Measurements from ENCODE around the gene ZNF497. TPM values are rescaled to one million over a fixed set of nuclear protein-coding genes. Genes with fewer than 3 reads are reported as not detected.

The ZNF497 gene
- total and polyA plus RNA-seq, 2 of the 13 experiments (the other 11 are each of a cell fraction or from before 2014, with no cell fraction given), result 1.5 to 1.9 TPM

DNA sequence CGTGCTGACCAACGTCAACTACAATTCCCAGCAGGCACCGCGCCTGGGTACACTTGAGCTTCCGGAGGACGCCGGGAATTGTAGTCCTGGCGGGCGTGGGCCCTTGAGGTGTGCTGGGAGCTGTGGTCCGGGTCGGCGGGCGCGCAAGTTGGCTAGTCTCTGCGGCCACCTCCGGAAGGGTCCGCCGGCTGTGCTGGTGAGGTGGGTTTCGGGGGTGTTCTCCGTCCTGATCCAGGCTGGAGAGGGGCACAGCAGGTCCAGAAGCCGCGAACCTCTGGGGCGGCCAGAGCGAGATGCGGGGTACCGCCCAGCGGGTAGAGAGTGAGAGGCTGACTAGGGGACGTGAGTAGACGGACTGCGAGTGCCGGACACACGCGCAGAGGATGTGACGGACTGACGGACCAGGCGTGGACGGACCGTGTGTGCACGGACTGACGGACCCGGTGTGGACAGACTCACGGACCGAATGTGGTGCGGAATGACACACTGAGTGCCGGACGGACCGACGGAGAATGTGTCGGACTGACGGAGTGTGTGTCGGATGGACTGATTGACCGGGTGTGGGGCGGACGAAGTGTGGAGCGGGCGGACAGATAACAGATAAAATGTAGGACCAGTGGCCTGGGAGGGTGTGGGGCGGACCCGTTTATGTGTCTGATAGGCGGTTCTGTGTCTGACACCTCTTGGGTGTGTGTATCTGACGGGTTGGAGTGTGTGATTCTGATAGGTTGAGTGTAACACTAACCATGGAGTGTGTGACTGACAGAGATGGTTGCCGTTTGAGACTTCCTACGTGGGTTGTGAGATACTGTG lies 35.4 kb downstream of the ZNF497 start, which contains the start of gene ZSCAN22 (continued):
- peak; percentile 72 for TF ChIP-seq SKIL (CRISPR knock-in tag; IDR thresholded peaks at IDR 0.05; ENCODE audit: borderline replicate concordance)
- TF ChIP-seq SMARCE1 (IDR thresholded peaks at IDR 0.05; ENCODE audit: borderline replicate concordance), result no peak
- TF ChIP-seq ZHX1 (CRISPR knock-in tag; IDR thresholded peaks at IDR 0.05; ENCODE audit: low read depth), result peak; percentile 92
- TF ChIP-seq ZNF7 (CRISPR knock-in tag; IDR thresholded peaks at IDR 0.05), result no peak
- peak; percentile 48; the same call in 1 of the 2 replicates for TF ChIP-seq ELK4 (CRISPR knock-in tag; IDR thresholded peaks at IDR 0.05; ENCODE audit: borderline replicate concordance)
- no peak; the same call in 1 of the 2 replicates for TF ChIP-seq ARHGAP35 (CRISPR knock-in tag; IDR thresholded peaks at IDR 0.05; ENCODE audit: borderline replicate concordance)
- TF ChIP-seq ZNF577 (CRISPR knock-in tag; IDR thresholded peaks at IDR 0.05; ENCODE audit: borderline replicate concordance, low read depth), result no peak
- 0 out of 2 replicates have a peak, but pooled peaks have one; percentile 31 for TF ChIP-seq GFI1 (CRISPR knock-in tag; IDR thresholded peaks at IDR 0.05; ENCODE audit: borderline replicate concordance)
- no peak for TF ChIP-seq KLF15 (CRISPR knock-in tag; IDR thresholded peaks at IDR 0.05; ENCODE audit: borderline replicate concordance)
- no peak for TF ChIP-seq ZNF30 (CRISPR knock-in tag; IDR thresholded peaks at IDR 0.05)
- no peak for TF ChIP-seq USF2 (IDR thresholded peaks at IDR 0.05; ENCODE audit: low read depth, low read length)
- TF ChIP-seq USF2 (CRISPR knock-in tag; IDR thresholded peaks at IDR 0.05; ENCODE audit: borderline replicate concordance), result peak; percentile 48; the same call in 1 of the 2 replicates
- no peak; the same call in 1 of the 2 replicates for TF ChIP-seq TSC22D2 (CRISPR knock-in tag; IDR thresholded peaks at IDR 0.05; ENCODE audit: borderline replicate concordance)
- TF ChIP-seq NR2C2 (CRISPR knock-in tag; IDR thresholded peaks at IDR 0.05; ENCODE audit: borderline replicate concordance), result peak; percentile 94
- TF ChIP-seq LBX2 (CRISPR knock-in tag; IDR thresholded peaks at IDR 0.05; ENCODE audit: borderline replicate concordance), result peak; percentile 48; the same call in 1 of the 2 replicates
- peak; percentile 35; the same call in 1 of the 2 replicates for TF ChIP-seq ZBTB20 (CRISPR knock-in tag; IDR thresholded peaks at IDR 0.05; ENCODE audit: borderline replicate concordance, low read depth)
- TF ChIP-seq ZNF12 (CRISPR knock-in tag; IDR thresholded peaks at IDR 0.05), result peak; percentile 68; the same call in 1 of the 2 replicates
